Tibial nerve (tissue), 4 donors: ENCODE measurements around the gene SORCS2. TPM values are rescaled to one million over a fixed set of nuclear protein-coding genes. Genes with fewer than 3 reads are reported as not detected.

Source experiments
- DNase-seq, 2 donors: peaks; one replicate each; pipeline ENCODE4 v3.0.0-alpha.2; 2019; ENCODE audit warnings: low spot score in 2 of 2
- H3K27ac ChIP-seq, 4 donors: fragments of 200-600 bp; sonication (generic) in 3 of 4; one replicate each; pipeline ENCODE4 v1.5.1; 2017 to 2019; ENCODE audit warnings: mild to moderate bottlenecking in 1 of 4
- H3K27me3 ChIP-seq, 2 donors: fragments of 200-600 bp; sonication (generic) in 1 of 2; one replicate each; pipeline versions ENCODE4 v1.5.1 to v1.6.0; 2017 to 2019
- H3K36me3 ChIP-seq, 3 donors: fragments of 200-600 bp; sonication (generic); one replicate each; pipeline ENCODE4 v1.5.1; 2018 to 2019
- H3K4me1 ChIP-seq, 4 donors: fragments of 200-600 bp; sonication (generic) in 3 of 4; one replicate each; pipeline ENCODE4 v1.5.1; 2017 to 2019
- H3K4me3 ChIP-seq, 4 donors: fragments of 200-600 bp; sonication (generic) in 3 of 4; one replicate each; pipeline ENCODE4 v1.5.1; 2017 to 2019; ENCODE audit warnings: mild to moderate bottlenecking in 1 of 4, moderate library complexity in 1 of 4
- H3K9me3 ChIP-seq, 4 donors: fragments of 200-600 bp; sonication (generic) in 3 of 4; one replicate each; pipeline ENCODE4 v1.5.1; 2017 to 2019
- EP300 ChIP-seq, 2 donors: sonication (generic); formaldehyde crosslinking; IDR thresholded peaks; one replicate each; pipeline ENCODE4 v1.6.1; 2017; ENCODE audit warnings: antibody characterized with exemption in 2 of 2, mild to moderate bottlenecking in 1 of 2
- POLR2A ChIP-seq, 2 donors: fragments of 450-650 bp; IDR thresholded peaks; one replicate each; pipeline ENCODE4 v1.6.1; 2017; ENCODE audit warnings: antibody characterized with exemption in 2 of 2, mild to moderate bottlenecking in 2 of 2, moderate library complexity in 2 of 2
- WGBS, 2 donors: methylation state at CpG; one replicate each; pipeline ENCODE4 v1.1.5; 2018; 5-methylcytosine and 5-hydroxymethylcytosine counted together
- total RNA-seq, 4 donors: library from RNA; depleted of rRNA; stranded (reverse); fragments of >200 nt; gene quantifications; one replicate each; pipeline ENCODE4 v1.1.0, GENCODE V29; 2016
- TF ChIP-seq, protein P1 (sequence below), 5 experiments: fragments of 200-600 bp in 3 of 5; fragments of 450-650 bp in 2 of 5; sonication (generic) in 3 of 5; IDR thresholded peaks; one replicate each; pipeline ENCODE4 v1.5.1; 2016 to 2019; ENCODE audit warnings: antibody characterized with exemption in 5 of 5, mild to moderate bottlenecking in 3 of 5, moderate library complexity in 2 of 5

SORCS2 gene
- total RNA-seq, 4 donors from 2014 or later = 15.6 to 48.9 (median 38.3) TPM

- no peak overlapping the region for H3K27ac ChIP-seq
- no peaks in the 10 kb centered on the region for H3K9me3 ChIP-seq
- TF ChIP-seq, protein P1, sequence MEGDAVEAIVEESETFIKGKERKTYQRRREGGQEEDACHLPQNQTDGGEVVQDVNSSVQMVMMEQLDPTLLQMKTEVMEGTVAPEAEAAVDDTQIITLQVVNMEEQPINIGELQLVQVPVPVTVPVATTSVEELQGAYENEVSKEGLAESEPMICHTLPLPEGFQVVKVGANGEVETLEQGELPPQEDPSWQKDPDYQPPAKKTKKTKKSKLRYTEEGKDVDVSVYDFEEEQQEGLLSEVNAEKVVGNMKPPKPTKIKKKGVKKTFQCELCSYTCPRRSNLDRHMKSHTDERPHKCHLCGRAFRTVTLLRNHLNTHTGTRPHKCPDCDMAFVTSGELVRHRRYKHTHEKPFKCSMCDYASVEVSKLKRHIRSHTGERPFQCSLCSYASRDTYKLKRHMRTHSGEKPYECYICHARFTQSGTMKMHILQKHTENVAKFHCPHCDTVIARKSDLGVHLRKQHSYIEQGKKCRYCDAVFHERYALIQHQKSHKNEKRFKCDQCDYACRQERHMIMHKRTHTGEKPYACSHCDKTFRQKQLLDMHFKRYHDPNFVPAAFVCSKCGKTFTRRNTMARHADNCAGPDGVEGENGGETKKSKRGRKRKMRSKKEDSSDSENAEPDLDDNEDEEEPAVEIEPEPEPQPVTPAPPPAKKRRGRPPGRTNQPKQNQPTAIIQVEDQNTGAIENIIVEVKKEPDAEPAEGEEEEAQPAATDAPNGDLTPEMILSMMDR (IDR thresholded peaks at IDR 0.05) = no peak
- TF ChIP-seq POLR2A (IDR thresholded peaks at IDR 0.05) (no peak), EP300 (IDR thresholded peaks at IDR 0.05) (no peak)
- no peak for DNase-seq
- H3K27me3 ChIP-seq = peaks cover 0 to 4% of the 10 kb centered on the region in 2 donors
- no peaks in the 10 kb centered on the region for H3K36me3 ChIP-seq
- WGBS, 2 donors = 64 to 66% methylated on average over 13 to 14 of the region's 14 CpGs
- no peak overlapping the region for H3K4me3 ChIP-seq
- peaks cover 0 to 35% (median 3%) of the 10 kb centered on the region in 4 donors for H3K4me1 ChIP-seq
Observed at GRCh38 chr4:7361280-7361895, 169.1 kb downstream of the SORCS2 start.

DNA sequence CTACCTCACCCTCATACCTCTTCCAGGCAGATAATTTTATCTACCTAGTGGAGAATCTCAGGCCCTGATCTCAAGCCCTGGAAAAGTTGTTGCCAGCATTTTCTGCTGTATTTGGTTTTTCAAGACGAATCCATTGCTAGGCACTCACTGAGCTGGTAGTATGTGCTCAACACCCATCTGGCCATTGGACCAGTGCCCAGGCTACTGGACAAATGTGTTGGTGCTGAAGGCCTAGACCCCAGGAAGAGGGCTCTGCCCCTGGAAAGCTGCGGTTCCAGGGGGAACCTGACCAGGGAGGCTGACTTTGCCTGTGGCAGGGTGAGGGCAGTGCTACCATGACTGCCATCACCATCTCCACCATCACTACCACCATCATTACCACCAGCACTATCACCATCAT is 170.0 kb downstream of the SORCS2 start:
- no peak overlapping the region for H3K27ac ChIP-seq
- no peak for TF ChIP-seq EP300 (IDR thresholded peaks at IDR 0.05)
- no peak for TF ChIP-seq POLR2A (IDR thresholded peaks at IDR 0.05)
- no peaks in the 10 kb centered on the region for H3K36me3 ChIP-seq
- H3K4me1 ChIP-seq = peaks cover 0 to 29% (median 0%) of the 10 kb centered on the region in 4 donors
- peaks cover 0 to 13% of the 10 kb centered on the region in 2 donors for H3K27me3 ChIP-seq
- no peaks in the 10 kb centered on the region for H3K9me3 ChIP-seq
- DNase-seq = no peak
- WGBS, 2 donors = 83 to 92% methylated on average over 2 of the region's 2 CpGs
- H3K4me3 ChIP-seq = no peak overlapping the region

GRCh38 chr4:7362862-7363430 is 170.6 kb downstream of the SORCS2 start:
- Histone ChIP-seq H3K9me3 (no peaks in the 10 kb centered on the region), H3K4me1 (peaks cover 0 to 29% (median 0%) of the 10 kb centered on the region in 4 donors), H3K27me3 (peaks cover 0 to 13% of the 10 kb centered on the region in 2 donors), H3K4me3 (no peak overlapping the region), H3K27ac (no peak overlapping the region), H3K36me3 (no peaks in the 10 kb centered on the region)
- WGBS, 2 donors = 98 to 99% methylated on average over 4 of the region's 4 CpGs
- no peak for DNase-seq
- TF ChIP-seq, protein P1 (IDR thresholded peaks at IDR 0.05) = no peak

DNA sequence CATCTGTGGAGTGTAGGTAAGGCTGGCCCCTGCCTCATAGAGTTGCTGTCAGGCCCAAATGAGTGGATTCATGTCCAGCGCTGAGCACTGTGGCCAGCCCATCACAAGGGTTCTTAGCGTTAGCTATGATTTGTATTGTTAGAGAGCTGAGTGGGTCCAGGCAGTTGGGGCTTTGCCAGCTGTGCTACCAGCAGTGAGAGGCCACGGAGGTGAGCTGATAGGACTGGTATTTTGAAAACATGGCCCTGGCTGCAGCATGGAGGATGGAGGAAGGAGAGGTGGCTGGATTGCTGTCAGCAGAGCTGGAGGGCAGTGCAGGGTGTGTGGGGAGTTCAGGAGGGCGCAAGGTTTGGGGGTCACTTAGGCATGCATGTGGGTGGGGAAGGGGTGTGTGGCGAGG is 172.6 kb downstream of the SORCS2 start:
- WGBS, 2 donors = 79 to 84% methylated on average over 4 to 5 of the region's 5 CpGs
- DNase-seq = no peak
- TF ChIP-seq, protein P1 (IDR thresholded peaks at IDR 0.05) = no peak
- TF ChIP-seq EP300 (IDR thresholded peaks at IDR 0.05) (no peak), POLR2A (IDR thresholded peaks at IDR 0.05) (no peak)
- H3K4me1 ChIP-seq = peaks cover 0 to 17% (median 0%) of the 10 kb centered on the region in 4 donors
- H3K9me3 ChIP-seq = no peaks in the 10 kb centered on the region
- no peak overlapping the region for H3K4me3 ChIP-seq
- no peaks in the 10 kb centered on the region for H3K36me3 ChIP-seq
- H3K27ac ChIP-seq = no peak overlapping the region
- H3K27me3 ChIP-seq = peaks cover 0 to 13% of the 10 kb centered on the region in 2 donors

DNA sequence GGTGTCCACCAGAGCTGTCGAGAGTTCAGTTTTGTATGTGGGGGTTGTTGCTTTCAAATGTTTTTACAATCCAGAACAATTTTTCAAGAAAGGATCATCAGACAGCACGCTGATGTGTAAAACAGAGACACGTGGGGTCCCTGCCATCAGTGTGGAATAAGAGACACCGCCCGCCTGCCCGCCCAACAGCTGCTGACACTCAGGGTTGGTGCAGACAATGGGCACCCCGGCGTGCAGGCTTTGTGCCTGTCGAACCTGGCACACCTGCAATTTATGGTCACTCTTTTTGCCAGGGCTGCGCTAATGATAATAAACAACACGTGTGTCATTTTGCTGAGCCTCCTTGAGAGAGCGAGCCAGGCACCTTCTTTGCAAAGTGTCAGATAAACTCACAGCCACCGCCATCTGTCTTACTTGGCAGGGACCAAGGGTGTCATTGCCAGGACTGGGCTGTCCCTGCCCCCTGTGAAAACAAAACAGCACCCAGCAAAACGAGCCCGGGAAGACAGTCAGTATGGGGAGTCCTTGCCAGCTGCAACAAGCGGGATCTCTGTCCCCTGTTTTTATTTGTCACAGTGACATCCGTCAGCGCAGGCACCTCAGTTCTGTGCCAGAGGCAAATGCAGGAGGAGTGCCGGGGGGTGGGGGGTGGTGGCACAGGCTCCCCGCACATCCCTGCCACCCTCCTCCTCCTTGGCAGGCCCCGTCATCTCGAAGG is 173.3 kb downstream of the SORCS2 start:
- Histone ChIP-seq H3K27ac (no peak overlapping the region), H3K27me3 (peaks cover 0 to 13% of the 10 kb centered on the region in 2 donors), H3K4me1 (peaks cover 0 to 15% (median 0%) of the 10 kb centered on the region in 4 donors), H3K9me3 (no peaks in the 10 kb centered on the region), H3K36me3 (no peaks in the 10 kb centered on the region), H3K4me3 (no peak overlapping the region)
- DNase-seq = no peak
- TF ChIP-seq EP300 (IDR thresholded peaks at IDR 0.05) = no peak
- TF ChIP-seq, protein P1 (IDR thresholded peaks at IDR 0.05) = no peak
- no peak for TF ChIP-seq POLR2A (IDR thresholded peaks at IDR 0.05)
- 51 to 53% methylated on average over 16 to 22 of the region's 22 CpGs for WGBS, 2 donors
